ENCODE data around the gene FANCC.

The FANCC gene

DNA sequence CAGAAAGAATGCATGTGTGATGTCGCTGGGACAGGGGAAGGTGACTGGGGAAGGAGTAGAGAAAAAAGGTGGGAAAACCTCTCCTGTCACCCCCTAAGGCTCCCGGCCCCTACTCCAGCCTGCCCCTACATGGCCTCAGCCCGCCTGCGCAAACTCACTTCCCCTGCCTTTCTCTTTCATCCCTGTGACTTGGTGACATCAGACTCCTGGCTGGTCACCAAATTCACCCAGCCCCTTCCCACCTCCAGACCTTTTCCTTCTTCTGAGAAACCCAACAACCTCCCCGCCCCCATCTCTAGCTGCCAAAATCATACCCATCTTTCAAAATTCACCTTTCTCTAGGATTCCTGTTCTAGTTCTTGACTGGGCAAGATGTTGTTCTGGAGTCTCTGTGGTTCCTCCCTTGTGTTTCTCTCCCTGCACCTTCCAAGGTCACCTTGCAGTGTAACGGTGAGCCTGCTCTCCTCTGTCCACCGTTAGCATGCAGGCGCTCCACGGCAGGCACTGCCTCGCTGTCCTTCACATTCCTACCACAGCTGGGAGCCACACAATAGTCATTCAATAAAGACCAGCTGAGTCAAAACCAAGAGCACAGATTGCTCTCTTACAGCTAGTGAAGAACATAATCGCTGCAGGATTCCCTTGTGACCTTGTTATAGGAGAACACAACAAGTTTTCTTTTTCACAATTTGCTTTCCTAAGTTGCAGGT lies 134.5 kb downstream of the FANCC start:
- DNase-seq: no peak

DNA sequence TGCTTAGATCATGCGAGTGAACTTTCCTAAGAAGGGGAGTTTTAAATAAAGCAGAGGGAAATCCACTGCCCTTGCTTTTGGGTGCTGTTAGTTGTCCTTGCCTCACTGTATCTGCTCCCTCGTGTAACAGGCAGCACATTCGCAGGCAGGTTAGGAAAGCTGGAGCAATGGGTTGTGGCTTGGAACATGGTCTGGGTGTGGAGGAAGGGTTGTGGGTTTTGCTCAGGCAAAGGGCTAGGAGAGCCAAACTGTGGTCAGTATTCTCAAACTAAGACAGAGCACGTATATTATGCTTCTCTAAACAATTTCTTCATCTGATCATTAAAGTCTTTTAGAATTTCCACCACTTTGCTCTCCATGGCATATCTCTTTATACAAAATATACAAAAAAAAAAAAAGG lies 135.7 kb downstream of the FANCC start:
- DNase-seq: no peak

DNA sequence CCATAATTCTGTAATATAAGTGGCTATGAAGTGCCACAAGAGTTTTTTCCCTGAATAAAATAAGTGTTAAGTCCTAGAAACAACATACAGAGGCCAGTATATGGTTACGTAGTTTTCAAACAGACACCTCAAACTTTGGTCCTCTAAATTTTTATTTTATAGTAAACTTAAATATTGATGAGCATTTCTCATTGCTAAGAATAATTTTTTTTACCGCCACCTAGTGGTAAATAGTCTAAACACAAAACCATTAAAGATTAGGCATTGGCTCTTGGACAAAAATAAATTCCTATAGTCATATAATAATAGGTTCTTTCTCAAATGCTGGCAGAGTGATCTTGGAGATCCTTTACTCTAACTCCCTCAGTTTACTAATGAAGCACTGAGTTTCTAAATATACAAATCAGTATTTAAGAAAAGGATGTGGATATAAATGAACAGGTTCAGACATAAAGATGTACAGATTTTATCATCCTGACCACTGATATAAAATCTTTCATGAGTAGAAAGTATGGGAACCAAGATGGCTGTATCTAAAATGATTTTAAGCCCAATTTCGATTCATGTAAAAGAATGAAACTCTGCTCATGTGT lies 136.2 kb downstream of the FANCC start:
- no peak for DNase-seq

DNA sequence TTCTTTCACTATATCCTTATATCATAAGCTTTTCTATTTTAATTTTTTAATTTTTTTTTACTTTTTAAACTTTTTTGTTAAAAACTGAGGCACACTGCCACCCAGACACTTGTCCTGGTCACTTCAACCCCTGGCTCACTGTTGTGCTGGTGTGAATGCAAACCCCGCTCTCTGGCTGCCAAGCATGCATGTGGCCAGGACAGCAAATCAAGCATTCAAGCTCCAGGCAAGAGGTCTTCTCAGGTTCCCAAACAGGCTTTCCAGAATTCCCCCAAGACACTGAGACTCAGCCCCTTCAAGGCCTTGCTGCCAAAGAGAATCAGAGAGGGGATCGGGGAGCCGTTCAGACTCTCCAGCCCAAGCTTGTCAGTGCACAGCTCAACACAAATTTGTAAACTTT lies 139.9 kb downstream of the FANCC start:
- no peak for DNase-seq

DNA sequence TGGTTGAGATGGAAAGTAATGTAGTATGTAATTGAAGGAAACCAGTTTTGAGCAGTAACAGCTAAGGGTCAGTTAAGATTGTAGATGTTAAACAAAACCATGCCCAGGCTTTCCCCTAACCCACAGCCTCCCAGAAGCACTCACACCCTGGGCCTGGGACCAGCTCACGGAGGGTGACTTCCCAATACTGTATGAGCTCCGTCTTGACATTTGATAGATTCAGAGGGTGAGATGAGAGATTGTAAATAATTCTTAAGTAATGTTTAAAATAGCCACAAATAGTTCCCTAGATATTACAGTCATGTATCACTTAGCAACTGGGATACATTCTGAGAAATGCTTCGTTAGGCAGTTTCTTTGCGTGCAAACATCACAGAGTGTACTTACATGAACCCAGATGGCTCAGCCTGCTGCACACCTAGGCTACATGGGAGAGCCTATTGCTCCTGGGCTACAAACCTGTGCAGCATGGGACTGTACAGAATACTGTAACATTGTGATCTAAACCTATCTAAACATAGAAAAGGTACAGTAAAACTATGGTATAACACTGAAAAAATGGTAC lies 140.7 kb downstream of the FANCC start:
- DNase-seq: no peak

DNA sequence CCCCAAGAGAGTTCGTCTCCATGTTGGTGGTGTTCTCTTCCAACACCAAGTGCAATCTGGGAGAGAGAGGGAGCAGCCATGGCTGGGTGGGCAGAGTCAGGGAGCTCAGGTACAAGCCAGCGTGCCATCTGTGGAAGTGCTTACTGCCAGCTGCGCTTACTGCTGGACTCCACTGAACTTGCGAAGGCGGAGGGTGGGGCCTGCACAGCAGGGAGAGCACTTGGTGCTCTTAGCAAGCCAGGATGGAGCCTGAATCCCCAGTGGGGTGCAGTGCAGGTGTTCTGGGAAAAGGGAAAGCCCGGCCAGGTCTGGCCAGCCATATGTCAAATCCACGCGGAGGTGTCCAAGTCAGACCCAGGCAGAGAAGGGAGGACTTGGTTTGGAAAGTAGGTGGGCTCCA lies 142.0 kb downstream of the FANCC start:
- peak; percentile 77 for DNase-seq

DNA sequence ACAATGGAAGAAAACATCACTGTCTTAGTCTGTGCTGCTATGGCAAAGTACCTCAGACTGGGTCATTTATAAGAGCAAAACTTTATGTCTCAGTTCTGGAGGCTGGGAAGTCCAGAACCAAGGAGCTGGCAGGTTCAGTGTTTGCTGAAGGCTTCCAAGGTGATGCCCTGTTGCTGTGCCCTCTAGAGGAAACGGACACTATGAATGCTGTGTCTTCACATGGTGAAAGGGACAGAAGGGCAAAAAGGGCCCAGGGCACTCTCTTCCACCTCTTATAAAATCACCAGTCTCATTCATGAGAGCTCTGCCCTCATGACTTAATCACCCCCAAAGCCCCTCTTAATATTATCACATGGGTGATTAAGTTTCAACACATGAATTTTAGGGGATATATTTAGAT lies 143.5 kb downstream of the FANCC start:
- DNase-seq: no peak

DNA sequence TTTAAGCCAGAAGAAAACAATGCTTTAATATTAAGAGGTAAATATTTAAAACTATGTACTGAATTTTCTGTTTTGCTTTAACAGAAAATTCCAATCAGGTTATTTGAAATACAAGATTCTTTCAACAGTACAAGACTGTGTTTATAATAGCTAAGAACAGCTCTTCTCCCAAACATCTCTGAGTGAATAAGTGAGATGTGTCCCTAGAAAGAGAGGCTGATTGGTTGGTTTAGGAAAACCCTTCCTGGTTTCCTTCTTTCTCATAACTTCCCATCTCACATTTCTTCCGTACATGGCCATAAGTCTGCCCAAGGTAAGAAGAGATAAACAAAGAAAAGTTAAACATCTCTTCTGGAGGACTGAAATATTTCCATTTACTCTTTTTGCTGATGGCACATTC lies 145.9 kb downstream of the FANCC start:
- DNase-seq: no peak

DNA sequence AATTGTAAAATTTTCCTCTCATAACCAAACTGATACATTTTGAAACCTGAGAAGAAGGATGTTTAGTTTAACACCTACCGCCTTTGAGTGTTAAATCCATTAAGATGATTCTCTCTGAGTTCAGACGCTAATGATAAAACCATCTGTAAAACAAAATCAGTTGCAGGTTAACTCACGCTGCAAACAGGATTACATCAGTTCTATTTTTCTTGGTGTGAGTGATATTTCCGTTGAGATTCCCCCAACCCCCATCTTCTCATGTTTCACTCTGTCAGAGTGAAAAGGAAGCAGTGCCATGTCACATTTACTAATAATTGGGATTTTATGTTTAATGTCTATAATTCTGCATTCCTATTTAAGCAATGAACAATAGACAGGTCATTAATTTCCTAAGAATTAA lies 146.5 kb downstream of the FANCC start:
- no peak for DNase-seq

DNA sequence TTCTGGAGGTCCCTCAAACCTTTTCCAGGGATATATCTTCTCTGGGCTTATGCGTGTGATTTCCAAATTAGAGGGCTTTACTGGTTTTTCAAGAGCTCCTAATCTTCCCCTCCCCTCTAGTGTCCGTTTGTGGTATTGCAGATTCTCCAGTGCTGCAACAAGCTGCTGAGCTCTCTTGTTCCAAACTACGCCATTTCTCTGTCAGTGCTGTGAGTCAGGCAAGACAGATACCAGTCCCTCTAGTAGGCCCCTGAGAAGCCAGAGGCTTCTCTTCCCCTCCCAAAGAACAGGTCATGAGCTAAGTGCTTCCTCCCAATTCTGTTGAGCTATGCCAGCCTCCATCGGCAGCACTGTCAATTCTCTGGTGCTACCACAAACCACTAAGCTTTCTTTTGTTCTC lies 149.5 kb downstream of the FANCC start:
- peak; percentile 15 for DNase-seq

DNA sequence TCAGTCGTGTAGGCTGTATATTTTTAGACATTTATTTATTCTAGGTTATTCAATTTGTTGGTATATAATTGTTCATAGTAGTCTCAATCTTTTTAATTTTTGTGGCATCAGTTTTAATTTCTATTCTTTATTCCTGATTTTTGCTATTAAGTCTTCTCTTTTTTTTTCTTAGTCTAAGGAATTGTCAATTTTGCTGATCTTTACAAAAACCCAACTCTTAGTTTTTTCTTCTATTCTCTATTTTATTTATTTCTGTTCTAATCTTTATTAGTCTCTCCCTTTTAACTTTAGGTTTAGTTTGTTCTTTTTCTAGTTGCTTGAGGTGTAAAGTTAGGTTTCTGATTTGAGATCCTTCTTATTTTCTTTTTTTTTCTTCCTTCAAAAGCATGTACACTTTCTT lies 152.5 kb downstream of the FANCC start:
- no peak for DNase-seq

DNA sequence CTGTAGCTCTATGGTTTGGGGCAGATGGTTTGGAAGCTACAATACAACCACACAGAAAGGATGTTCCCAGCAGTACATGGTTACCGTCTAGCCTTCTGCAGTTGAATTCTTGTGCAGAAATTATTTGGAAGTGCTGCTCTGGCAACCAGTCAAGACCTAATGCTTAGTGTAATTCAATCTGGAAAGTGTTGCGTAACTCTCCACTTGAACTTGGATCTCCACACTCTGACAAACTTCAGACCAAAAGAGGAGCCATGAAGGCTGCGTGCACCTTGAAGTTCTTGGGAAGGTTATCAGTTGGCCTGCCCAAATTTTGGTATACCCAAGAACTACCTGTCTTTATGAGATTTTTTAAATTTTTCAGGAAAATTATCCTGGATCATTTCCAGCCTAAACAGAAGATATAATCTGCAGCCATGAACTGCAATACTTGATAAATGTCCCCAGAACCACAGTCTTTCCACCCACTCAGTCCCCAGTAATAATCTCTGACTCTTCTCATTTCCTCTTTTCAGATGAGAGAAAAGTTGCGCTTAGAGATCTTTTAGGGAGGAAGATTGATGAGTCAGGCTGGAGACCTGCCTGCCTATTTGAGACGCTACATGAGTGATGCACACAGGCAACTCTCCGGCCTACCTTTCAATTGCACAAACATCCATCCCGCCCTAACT lies 159.9 kb downstream of the FANCC start:
- peak; percentile 1 for DNase-seq

DNA sequence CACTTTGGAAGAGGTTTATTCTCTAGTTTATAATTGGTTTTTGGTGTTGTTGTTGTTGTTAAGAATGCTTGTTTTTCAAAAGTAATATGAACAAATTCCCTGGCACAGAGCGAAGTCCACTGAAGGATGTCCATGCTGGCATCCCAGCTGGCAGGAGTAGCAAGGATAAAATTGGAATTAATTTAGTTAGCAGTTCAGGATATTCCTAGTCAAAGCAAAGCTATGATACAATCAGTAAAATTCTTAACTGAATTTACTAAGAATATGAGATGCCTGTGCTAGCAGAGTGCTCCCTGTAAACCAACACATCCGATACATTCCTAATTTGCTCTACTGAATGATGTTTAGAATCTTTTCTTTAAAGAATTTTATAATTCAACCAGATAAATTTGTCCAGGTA lies 161.4 kb downstream of the FANCC start:
- DNase-seq: no peak

DNA sequence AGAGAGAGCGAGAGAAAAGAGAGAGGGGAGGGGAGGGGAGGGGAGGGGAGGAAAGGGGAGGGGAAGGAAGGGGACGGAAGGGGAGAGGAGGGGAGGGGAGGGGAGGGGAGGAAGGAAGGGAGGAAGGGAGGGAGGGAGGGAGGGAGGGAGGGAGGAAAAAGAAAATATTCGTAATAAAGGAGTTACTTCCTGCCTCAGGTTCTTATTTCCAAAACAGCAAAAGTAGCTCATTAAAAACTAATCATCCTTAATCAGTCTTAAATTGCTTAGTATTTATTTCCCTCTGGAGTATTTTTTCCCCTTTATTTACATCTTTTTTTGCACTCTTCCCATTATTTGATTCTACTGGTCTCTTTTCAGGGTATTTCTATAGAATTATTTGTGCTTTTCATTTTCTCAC lies 162.3 kb downstream of the FANCC start:
- no peak for DNase-seq

DNA sequence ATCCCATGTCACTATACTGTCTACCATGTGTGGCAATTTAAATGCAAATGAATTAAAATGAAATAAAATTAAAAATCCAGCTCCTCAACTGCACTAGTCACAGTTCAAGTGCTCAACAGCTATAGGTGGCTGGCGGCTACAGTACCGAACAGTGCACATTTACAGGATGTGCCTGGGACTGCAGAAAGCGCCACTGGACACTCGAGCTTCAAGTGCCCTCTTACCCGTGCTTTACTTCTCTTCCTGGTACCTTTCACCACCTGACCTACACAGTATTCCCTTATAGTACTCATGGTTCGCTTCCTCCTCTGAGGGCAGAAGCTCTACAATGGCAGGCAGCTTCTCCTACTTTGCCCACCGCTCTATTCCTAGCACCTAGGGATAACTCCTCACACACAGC lies 166.6 kb downstream of the FANCC start:
- DNase-seq: peak; percentile 52

DNA sequence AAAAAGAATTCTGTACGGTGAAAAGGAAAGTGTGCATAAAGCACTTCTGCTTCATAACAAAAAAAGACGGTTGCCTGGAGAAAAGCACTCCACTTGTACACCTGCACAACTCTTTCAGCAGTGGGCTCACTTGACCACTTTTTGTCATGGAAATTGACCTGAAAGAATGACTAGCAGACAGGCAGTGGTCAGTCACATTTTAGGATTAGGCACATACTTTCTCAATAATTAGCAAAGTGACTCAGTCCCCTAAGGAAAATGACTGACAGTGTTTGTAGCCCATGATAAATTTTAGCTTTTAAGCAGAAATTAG lies 169.3 kb downstream of the FANCC start:
- DNase-seq: no peak

DNA sequence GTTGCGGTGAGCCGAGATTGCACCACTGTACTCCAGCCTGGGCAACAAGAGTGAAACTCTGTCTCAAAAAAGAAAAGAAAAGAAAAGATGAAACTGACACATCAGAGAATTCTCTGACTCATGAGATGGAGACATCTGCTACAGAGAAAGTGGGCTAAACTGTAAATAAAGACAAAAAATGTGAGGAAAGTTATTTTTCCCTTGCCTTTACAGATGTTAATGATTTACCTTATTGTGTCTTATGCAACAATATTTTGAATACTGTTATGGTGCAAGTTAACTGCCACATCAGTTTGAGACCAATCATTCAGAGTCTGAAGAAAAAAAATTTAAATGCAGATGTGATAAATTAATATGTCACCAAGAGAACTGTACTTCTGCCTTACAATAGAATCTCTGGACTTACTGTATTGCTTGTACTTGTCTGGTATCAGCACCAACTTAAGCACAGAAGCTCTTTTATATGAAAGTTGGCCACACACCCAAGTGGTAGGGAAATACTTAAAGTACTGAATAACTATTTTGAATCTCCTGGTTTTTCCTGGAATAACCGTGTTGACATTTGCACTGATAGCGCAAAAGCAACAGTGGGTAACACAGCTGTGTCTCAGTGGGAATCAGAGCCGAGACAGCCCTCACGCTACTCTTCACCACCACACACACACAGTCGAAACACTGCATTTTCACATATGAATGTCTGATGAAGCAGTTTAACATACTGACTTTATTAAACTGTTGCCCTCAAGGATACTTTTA lies 169.9 kb downstream of the FANCC start:
- DNase-seq: no peak

DNA sequence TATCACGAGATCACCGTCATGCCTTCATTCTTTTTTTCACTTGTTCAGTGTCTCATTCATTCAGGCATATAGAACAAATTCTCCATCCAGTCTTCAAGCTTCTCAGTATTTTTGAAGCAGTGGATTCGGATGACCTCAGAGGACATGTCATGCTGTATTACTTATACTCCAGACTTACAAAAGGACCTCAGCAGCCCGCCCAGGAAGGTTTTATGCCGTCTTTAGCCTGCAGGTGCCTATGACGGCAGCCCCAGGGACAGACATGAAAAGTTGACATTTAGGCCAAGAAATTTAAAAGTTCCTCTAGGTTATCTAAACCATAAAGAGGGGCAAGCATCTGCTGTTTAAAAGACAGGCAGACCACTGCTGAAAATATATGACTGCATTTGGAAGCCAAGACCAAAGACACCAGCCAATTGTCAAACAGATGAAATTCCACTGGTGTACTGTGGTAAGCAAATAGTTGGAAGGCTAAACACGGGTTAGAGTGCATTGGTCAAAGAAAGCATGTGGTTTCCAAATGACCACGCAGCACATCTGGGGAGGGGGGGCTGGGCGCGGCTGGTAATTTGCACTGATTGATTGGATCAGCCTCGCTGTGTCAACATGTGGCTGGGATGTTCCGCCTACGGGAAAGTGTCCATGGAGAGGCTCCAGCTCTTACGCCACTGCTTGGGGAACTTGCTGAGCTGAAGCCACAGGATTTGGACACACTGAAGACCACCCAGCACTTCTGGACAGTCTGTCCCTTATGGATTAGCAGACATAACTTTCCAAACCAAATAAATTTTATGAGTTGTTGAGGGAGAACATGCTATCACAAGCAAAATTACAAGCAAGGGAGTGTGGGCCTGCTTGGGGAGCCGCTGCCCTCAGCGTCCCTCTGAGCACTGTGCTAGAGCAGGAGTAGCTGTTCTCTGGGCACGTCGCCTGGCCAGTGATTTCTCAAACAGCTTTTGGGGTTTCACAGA lies 173.6 kb downstream of the FANCC start:
- no peak for DNase-seq

DNA sequence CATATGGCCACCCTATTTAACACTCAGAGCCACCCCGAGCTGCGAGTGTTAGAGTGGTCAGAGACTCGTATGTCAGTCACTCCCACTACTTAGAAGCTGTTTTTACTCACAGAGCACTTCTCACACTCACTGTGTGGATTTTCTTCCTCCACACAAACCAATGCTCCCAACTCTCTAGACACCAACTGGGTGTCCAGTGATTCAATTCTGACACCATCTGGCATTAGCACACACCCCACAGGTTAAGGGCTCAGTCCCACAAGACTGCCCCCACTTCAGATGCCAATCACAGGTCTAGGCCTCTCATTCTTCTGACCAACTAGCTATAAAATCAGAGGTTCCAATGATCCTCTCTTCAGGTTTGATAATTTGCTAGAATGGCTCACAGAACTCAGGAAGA lies 174.8 kb downstream of the FANCC start:
- no peak for DNase-seq

DNA sequence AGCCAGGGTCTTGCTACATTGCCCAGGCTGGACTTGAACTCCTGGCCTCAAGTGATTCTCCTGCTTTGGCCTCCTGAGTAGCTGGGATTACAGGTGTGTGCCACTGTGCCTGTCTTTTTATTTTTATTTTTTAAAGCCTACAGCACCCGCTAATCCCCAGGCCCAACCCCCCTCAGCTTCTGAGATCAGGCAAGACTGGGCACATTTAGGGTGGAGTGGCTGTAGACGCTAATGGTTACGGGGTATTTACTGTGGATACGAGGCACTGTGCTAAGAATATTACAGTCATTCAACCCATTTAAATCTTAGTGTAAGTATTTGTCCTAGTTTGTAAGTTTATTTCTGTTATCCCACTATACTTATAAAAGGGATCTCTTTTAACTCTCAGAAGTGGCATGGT lies 175.2 kb downstream of the FANCC start:
- no peak for DNase-seq

DNA sequence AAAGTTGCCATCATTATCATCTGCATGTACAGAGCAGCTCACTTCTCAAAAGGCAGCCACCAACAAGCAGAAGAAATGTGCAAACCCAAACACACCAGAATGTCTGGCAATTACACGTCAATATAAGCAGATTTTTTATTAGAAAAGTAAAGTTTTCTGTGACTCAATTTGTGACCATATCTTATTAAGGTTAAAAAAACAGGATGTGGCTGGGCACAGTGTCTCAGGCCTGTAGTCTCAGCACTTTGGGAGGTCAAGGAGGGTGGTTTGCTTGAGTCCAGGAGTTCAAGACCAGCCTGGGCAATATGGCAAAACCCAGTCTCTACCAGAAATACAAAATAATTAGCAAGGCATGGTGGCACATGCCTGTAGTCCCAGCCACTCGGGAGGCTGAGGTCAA lies 176.7 kb downstream of the FANCC start:
- DNase-seq: no peak

DNA sequence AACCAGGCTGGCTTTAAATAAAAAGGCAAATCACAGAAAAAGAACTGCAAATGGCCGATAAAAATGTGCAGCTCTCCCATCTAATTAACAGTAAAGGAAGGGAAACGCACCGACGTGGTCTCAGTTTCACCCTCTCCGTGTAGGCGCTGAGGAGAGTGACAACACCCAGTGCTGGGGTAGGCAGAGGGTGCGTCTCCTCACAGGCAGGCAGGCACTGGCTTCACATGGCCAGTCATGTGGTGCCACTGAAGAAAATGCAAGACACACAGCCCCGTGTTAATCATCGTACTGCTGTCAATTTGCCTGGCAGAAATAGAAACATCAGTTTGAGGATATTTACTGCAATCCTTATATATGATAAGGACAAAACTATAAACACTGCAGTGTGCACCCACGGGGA lies 178.4 kb downstream of the FANCC start:
- no peak for DNase-seq

All from NCI-H345 (cell line).